K562 (cell line): ENCODE results near the gene CCDC88C. TPM values are rescaled to one million over a fixed set of nuclear protein-coding genes. Genes with fewer than 3 reads are reported as not detected.

ENCODE experiments used
- ATAC-seq: fragments of 200-7000 bp; cut with Tn5 transposase; 3 replicates; pipeline ENCODE4 v1.9.1; 2020; ENCODE audit warnings: moderate library complexity
- BruUV-seq: library from RNA; stranded (reverse); fragments of 400-500 nt; replicated peaks from 2 replicates; lab custom pipeline; 2021; lab: Mats Ljungman, UMichigan
- CTCF ChIA-PET: fragments of 300-600 bp; formaldehyde crosslinking; extraction: SDS; loops from one replicate; lab custom pipeline; 2021; ENCODE audit warnings: low intra/inter-chr PET ratio; lab: Yijun Ruan, JAX
- POLR2A ChIA-PET: fragments of 300-600, 350-650 bp; sonication (Branson Sonifier 250); formaldehyde crosslinking; extraction: SDS; loops from one replicate; lab custom pipeline; 2021; ENCODE audit warnings: antibody characterized with exemption, inconsistent platforms; lab: Yijun Ruan, JAX
- DNase-seq, 4 experiments: peaks; one replicate each; pipeline versions ENCODE4 v3.0.0 to v3.0.0-alpha.2; 2011 to 2018; ENCODE audit warnings: low spot score in 3 of 4, mixed read lengths in 3 of 4; ENCODE audit errors: extremely low read depth in 1 of 4
- FAIRE-seq: peaks from 2 replicates; lab custom pipeline; 2011; peaks lifted over from hg19 to GRCh38; lab: Jason Lieb, UNC
- H2AFZ ChIP-seq: 2 replicates; pipeline ENCODE4 v1.6.0; 2011; ENCODE audit warnings: low read depth, low read length, control low read depth, inconsistent platforms
- H3K27ac ChIP-seq: fragments of 200-600 bp; 3 replicates; pipeline ENCODE4 v1.8.0; 2011; ENCODE audit warnings: low read depth, mild to moderate bottlenecking, control low read depth, inconsistent platforms, low read length, moderate library complexity, mixed read lengths; ENCODE audit errors: extremely low read depth
- H3K27me3 ChIP-seq, 2 experiments: fragments of 300-600 bp in 1 of 2; 2 replicates in 1 of 2; 3 replicates in 1 of 2; pipeline versions ENCODE4 v1.6.0 to v1.8.0; 2011; ENCODE audit warnings: inconsistent platforms in 2 of 2, low read length in 2 of 2, mild to moderate bottlenecking in 1 of 2, mixed read lengths in 1 of 2, moderate library complexity in 1 of 2; ENCODE audit not compliant: control insufficient read depth in 2 of 2, insufficient read depth in 2 of 2
- H3K36me3 ChIP-seq: fragments of 300-600 bp; 3 replicates; pipeline ENCODE4 v1.8.0; 2011; ENCODE audit warnings: mild to moderate bottlenecking, low read length, inconsistent platforms; ENCODE audit not compliant: control insufficient read depth, insufficient read depth
- H3K4me1 ChIP-seq, 2 experiments: fragments of 200-600 bp in 1 of 2; replicated peaks in 1 of 2; 2 replicates in 1 of 2; 3 replicates in 1 of 2; pipeline versions ENCODE4 v1.5.1 to v1.8.0; 2011; ENCODE audit warnings: inconsistent platforms in 2 of 2, low read length in 2 of 2, mild to moderate bottlenecking in 1 of 2, mixed read lengths in 1 of 2, moderate library complexity in 1 of 2; ENCODE audit not compliant: control insufficient read depth in 2 of 2, insufficient read depth in 2 of 2
- H3K4me2 ChIP-seq: 2 replicates; pipeline ENCODE4 v1.6.1; 2011; ENCODE audit warnings: low read length, control low read depth, inconsistent platforms, mixed read lengths; ENCODE audit not compliant: insufficient read depth
- H3K4me3 ChIP-seq: fragments of 200-600 bp; sonication (generic), shearing (Covaris generic); 2 replicates; pipeline ENCODE4 v1.5.1; 2016; ENCODE audit warnings: control low read depth, inconsistent platforms
- H3K79me2 ChIP-seq: fragments of 200-600 bp; 3 replicates; pipeline ENCODE4 v1.8.0; 2011; ENCODE audit warnings: low read length, inconsistent platforms; ENCODE audit not compliant: control insufficient read depth, insufficient read depth
- H3K9ac ChIP-seq, 2 experiments: 2 replicates each; pipeline versions ENCODE4 v1.6.0 to v1.6.1; 2011; ENCODE audit warnings: low read depth in 2 of 2, low read length in 2 of 2, control low read depth in 1 of 2, inconsistent platforms in 1 of 2, mild to moderate bottlenecking in 1 of 2, mixed read lengths in 1 of 2; ENCODE audit not compliant: insufficient read depth in 1 of 2
- H3K9me1 ChIP-seq: one replicate; pipeline ENCODE4 v1.6.0; 2011; ENCODE audit warnings: inconsistent platforms, mild to moderate bottlenecking, low read length, moderate library complexity; ENCODE audit not compliant: control insufficient read depth, insufficient read depth
- H3K9me3 ChIP-seq: replicated peaks from 2 replicates; pipeline ENCODE4 v1.5.1; 2011; ENCODE audit warnings: low read depth, low read length, inconsistent platforms; ENCODE audit not compliant: control insufficient read depth, insufficient read depth
- H4K20me1 ChIP-seq: replicated peaks from 2 replicates; pipeline ENCODE4 v1.6.1; 2011; ENCODE audit warnings: low read length, inconsistent platforms, mixed read lengths; ENCODE audit not compliant: control insufficient read depth, insufficient read depth
- ARID1B ChIP-seq: fragments of 450-650 bp; IDR thresholded peaks from 2 replicates; pipeline ENCODE4 v1.6.1; 2016; ENCODE audit warnings: antibody characterized with exemption, mild to moderate bottlenecking, inconsistent platforms
- BHLHE40 ChIP-seq: IDR thresholded peaks from 2 replicates; pipeline ENCODE4 v1.6.1; 2011; ENCODE audit warnings: low read length, improper control_type of control experiment
- CBX3 ChIP-seq, 2 experiments: IDR thresholded peaks; 1 replicate in 1 of 2; 2 replicates in 1 of 2; pipeline ENCODE4 v1.6.1; 2012; ENCODE audit warnings: inconsistent platforms in 2 of 2, low read length in 2 of 2, borderline replicate concordance in 1 of 2, control low read depth in 1 of 2
- CREM ChIP-seq: IDR thresholded peaks from 2 replicates; pipeline ENCODE4 v1.6.1; 2014; ENCODE audit warnings: antibody characterized with exemption, low read depth
- DEAF1 ChIP-seq: fragments of 450-650 bp; formaldehyde crosslinking; IDR thresholded peaks from 2 replicates; pipeline ENCODE4 v1.4.0; 2020; ENCODE audit warnings: mild to moderate bottlenecking, moderate library complexity
- E2F3 ChIP-seq: fragments of 250-450 bp; sonication (Bioruptor Pico); IDR thresholded peaks from 2 replicates; pipeline ENCODE4 v1.4.0; 2020; ENCODE audit warnings: mild to moderate bottlenecking
- FOXJ2 ChIP-seq: fragments of 200-800 bp; sonication (Bioruptor generic); IDR thresholded peaks from 2 replicates; pipeline ENCODE4 v1.6.1; 2016; ENCODE audit warnings: missing genetic modification characterization, missing compliant biosample characterization
- FOXO4 ChIP-seq: fragments of 450-650 bp; formaldehyde crosslinking; IDR thresholded peaks from 2 replicates; pipeline ENCODE4 v1.4.0; 2020; ENCODE audit warnings: mild to moderate bottlenecking, moderate library complexity
- MBD2 ChIP-seq: sonication (generic); IDR thresholded peaks from 2 replicates; pipeline ENCODE4 v1.6.1; 2016; ENCODE audit warnings: low read depth, borderline replicate concordance
- MYBL2 ChIP-seq, 2 experiments: fragments of 450-650 bp in 1 of 2; sonication (generic) in 1 of 2; formaldehyde crosslinking in 1 of 2; IDR thresholded peaks; 2 replicates each; pipeline versions ENCODE4 v1.6.1 to v1.8.1; 2017 to 2022; ENCODE audit warnings: borderline replicate concordance in 1 of 2, inconsistent platforms in 1 of 2, low read depth in 1 of 2, mild to moderate bottlenecking in 1 of 2, missing genetic modification reagents in 1 of 2, moderate library complexity in 1 of 2
- PPARD ChIP-seq: fragments of 250-450 bp; sonication (Bioruptor Pico); IDR thresholded peaks from 2 replicates; pipeline ENCODE4 v1.8.0; 2022; ENCODE audit warnings: inconsistent platforms, mild to moderate bottlenecking, moderate library complexity
- PURB ChIP-seq: sonication (generic); formaldehyde crosslinking; IDR thresholded peaks from 2 replicates; pipeline ENCODE4 v1.9.0; 2021; ENCODE audit warnings: low read depth, mild to moderate bottlenecking, missing genetic modification reagents
- RBM17 ChIP-seq: fragments of 200-400 bp; formaldehyde crosslinking; IDR thresholded peaks from 2 replicates; pipeline ENCODE4 v1.6.1; 2017; ENCODE audit warnings: low read depth, mild to moderate bottlenecking, low read length, borderline replicate concordance
- TAF15 ChIP-seq: fragments of 200-400 bp; formaldehyde crosslinking; IDR thresholded peaks from 2 replicates; pipeline ENCODE4 v1.6.1; 2017; ENCODE audit warnings: mild to moderate bottlenecking, low read depth, low read length, moderate library complexity
- TAF7 ChIP-seq: fragments of 450-650 bp; IDR thresholded peaks from 2 replicates; pipeline ENCODE4 v1.6.1; 2016; ENCODE audit warnings: missing genetic modification characterization, missing compliant biosample characterization
- ZBTB12 ChIP-seq: fragments of 250-450 bp; sonication (Bioruptor Pico); IDR thresholded peaks from 2 replicates; pipeline ENCODE4 v1.4.0; 2020
- ZC3H11A ChIP-seq: IDR thresholded peaks from 2 replicates; pipeline ENCODE4 v1.6.1; 2012; ENCODE audit warnings: low read depth, low read length, improper control_type of control experiment
- ZKSCAN1 ChIP-seq: fragments of 150-350 bp; IDR thresholded peaks from 2 replicates; pipeline ENCODE4 v1.6.1; 2016; ENCODE audit warnings: low read depth, low read length
- ZNF121 ChIP-seq: sonication (generic); formaldehyde crosslinking; conservative IDR thresholded peaks from 2 replicates; pipeline ENCODE4 v1.8.0; 2022; ENCODE audit warnings: missing genetic modification reagents
- WGBS: fragments of 100-300 bp; shearing (Covaris generic); methylation state at CpG from one replicate; pipeline ENCODE4 v1.1.6; 2016; ENCODE audit warnings: low coverage, mixed read lengths; ENCODE audit not compliant: insufficient coverage; ENCODE audit errors: missing lambda C conversion rate; 5-methylcytosine and 5-hydroxymethylcytosine counted together
- in situ Hi-C: fragments of 300-500 bp; cut with MboI; formaldehyde crosslinking; loops from 4 replicates; pipeline ENCODE4 v1.15.0; 2018; ENCODE audit warnings: inconsistent platforms, mixed read lengths
- intact Hi-C: fragments of 100-400 bp; cut with micrococcal nuclease; formaldehyde crosslinking; loops from 2 replicates; pipeline ENCODE4 v1.14.2; 2022
- polyA plus RNA-seq, 8 experiments: library from polyadenylated mRNA; depleted of rRNA in 4 of 8; stranded (reverse) in 5 of 8; unstranded in 3 of 8; fragments of >200 nt; fragmentation: Nextera tagmentation in 2 of 8; fragmentation: Illumina TruSeq in 1 of 8; extraction: Ambion mirVana in 2 of 8; extraction: Trizol in 1 of 8; gene quantifications; 2 replicates each; pipeline versions ENCODE4 v1.2.1 to v1.2.3, GENCODE V29; 2011 to 2014; ENCODE audit warnings: inconsistent platforms in 1 of 8, missing spikeins in 1 of 8
- total RNA-seq, 7 experiments: library from RNA; depleted of rRNA in 6 of 7; stranded (reverse); fragments of >200 nt in 6 of 7; fragmentation: Illumina TruSeq in 2 of 7; extraction: Trizol in 2 of 7; gene quantifications; 2 replicates each; pipeline versions ENCODE4 v1.2.1 to v1.2.3, GENCODE V29; 2011 to 2021; ENCODE audit warnings: low replicate concordance in 1 of 7

The CCDC88C gene
- total and polyA plus RNA-seq, 9 of the 15 experiments (the other 6 are each of a cell fraction or from before 2014, with no cell fraction given), result 0.62 to 22.5 (median 10.7) TPM

- no peak for ATAC-seq
- in situ Hi-C loops, result no loop called here
- no peaks in the 10 kb centered on the region for H3K79me2 ChIP-seq
- peaks cover 32% of the 10 kb centered on the region; the same call in 1 of the 3 replicates for H3K36me3 ChIP-seq
- no peak for DNase-seq
- H3K27ac ChIP-seq, result no peak overlapping the region
- no peaks in the 10 kb centered on the region for H3K27me3 ChIP-seq
- H3K4me1 ChIP-seq, result peaks cover 7 to 8% of the 10 kb centered on the region in 2 experiments; a peak in 3 of 5 replicates
- H3K9ac ChIP-seq, result peak overlapping the region in 1 of 2 experiments; percentile 17; a peak in 1 of 4 replicates
- POLR2A ChIA-PET, result no interaction called here
- 95% methylated on average over 9 of the region's 9 CpGs for WGBS
- H2AFZ ChIP-seq, result no peak overlapping the region
- no peak for FAIRE-seq
- no peaks in the 10 kb centered on the region for H4K20me1 ChIP-seq
- H3K4me3 ChIP-seq, result no peak overlapping the region
- H3K4me2 ChIP-seq, result no peak overlapping the region
- peaks cover 3% of the 10 kb centered on the region for H3K9me1 ChIP-seq
- TF ChIP-seq CREM (no peak), ZNF121 (no peak), ARID1B (no peak), BHLHE40 (no peak), MBD2 (no peak), ZKSCAN1 (no peak), TAF15 (no peak), MYBL2 (IDR thresholded peaks at IDR 0.05; ENCODE audit: low read depth) (no peak), MYBL2 (CRISPR knock-in tag; IDR thresholded peaks at IDR 0.05; ENCODE audit: borderline replicate concordance) (no peak), RBM17 (no peak), FOXJ2 (tag) (no peak), PURB (no peak), ZC3H11A (no peak), CBX3 (IDR thresholded peaks at IDR 0.05; ENCODE audit: borderline replicate concordance in 1 of 2, low read length in 2 of 2) (no peak), DEAF1 (CRISPR knock-in tag) (no peak), PPARD (CRISPR knock-in tag) (no peak), FOXO4 (CRISPR knock-in tag) (no peak), E2F3 (CRISPR knock-in tag) (no peak), TAF7 (tag) (no peak), ZBTB12 (CRISPR knock-in tag) (no peak)
- TF ChIP-seq, all 486 proteins: peak for 0
- H3K9me3 ChIP-seq, result no peaks in the 10 kb centered on the region
- no TSS peak for BruUV-seq
- intact Hi-C loops, result no loop called here
- CTCF ChIA-PET, result no interaction called here
These were observed 81.5 kb downstream of the CCDC88C start for GRCh38 chr14:91336093-91336450.
